GM21723 (cell line): ENCODE measurements around the gene MED7.
A peak's percentile ranks its signal among the peaks of the same experiment; 100 is the strongest.

Experiments used
- ATAC-seq: cut with Tn5 transposase; IDR thresholded peaks from one replicate; pipeline ENCODE4 v1.9.1; 2021; ENCODE audit warnings: mild to moderate bottlenecking, moderate library complexity; ENCODE audit not compliant: unreplicated experiment

Gene MED7

DNA sequence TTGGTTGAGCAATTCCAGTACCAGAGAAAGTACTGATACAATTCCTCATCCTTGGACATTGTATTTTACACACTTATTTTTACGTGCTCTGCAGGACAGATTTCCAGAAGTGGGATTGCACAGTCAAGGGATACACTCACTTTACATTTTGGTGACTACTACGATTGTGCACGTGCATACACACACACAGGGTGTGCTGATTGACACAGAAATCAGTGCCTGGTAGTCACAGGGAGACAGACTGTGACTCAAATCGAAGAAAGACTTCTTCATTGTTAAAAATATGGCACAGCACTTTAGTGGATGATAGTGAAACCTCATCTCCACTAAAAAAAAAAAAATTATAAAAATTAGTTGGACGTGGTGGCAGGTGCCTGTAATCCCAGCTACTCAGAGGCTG is 21.9 kb upstream of the MED7 start:
- no peak for ATAC-seq

- ATAC-seq = no peak
Observed at GRCh38 chr5:157162919-157163510, 20.4 kb upstream of the MED7 start.

GRCh38 chr5:157161996-157162395 is 19.3 kb upstream of the MED7 start:
- no peak for ATAC-seq

- ATAC-seq = no peak
Observed at GRCh38 chr5:157160001-157160400, 17.3 kb upstream of the MED7 start.

DNA sequence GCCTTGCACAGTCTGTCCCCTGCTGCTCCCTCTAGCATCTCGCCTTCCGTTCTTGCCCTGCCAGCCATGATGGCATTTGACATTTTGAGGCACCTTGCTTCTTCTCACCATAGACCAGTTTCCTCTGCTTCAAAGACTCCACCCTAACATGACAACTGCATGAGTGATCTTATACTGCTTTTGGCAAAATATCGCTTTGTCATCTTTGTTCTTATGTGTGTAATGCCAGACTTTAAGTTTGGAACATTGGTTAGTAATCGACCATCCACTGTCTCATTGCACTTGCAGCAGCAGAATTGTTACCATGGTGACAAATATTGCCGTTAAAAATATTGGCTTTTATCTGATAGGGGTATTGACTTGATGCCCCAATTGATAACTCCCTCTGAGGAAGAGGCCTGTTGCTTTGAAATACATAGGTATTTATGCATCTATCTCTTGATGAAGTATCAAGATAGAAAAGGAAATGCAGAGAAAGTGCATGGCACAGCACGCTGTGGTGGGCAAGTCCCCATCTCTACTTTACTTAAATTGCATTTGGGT is 16.6 kb upstream of the MED7 start:
- no peak for ATAC-seq

DNA sequence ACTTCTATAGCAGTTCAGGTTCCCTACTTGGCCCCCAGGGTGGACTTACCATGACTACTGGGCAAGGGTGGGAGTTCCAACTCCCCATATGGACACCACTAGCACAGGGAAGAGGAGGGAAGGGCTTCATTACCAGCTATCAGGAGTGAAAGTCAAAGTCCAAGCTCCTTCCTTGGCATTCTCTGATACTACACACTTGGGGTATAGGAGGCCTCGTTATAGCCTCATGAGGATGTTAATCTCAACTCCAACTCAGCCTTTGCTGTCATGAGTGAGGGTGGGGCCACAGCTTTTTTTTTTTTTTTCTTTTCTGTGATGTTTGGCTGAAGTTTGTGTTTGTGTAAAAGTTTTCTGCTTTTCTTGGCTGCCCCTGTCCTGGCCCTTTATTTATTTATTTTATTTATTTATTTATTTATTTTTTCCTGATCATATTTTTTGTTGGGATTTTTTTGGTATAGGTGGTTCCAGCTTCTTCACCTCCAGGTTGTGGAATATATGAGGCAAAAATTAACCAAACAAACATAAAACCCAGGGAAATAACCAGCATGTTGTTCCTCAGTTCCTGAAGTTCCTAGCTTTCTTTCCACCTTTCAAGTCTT is 14.7 kb upstream of the MED7 start:
- no peak for ATAC-seq

- no peak for ATAC-seq
Observed at GRCh38 chr5:157155297-157155696, 12.6 kb upstream of the MED7 start.

DNA sequence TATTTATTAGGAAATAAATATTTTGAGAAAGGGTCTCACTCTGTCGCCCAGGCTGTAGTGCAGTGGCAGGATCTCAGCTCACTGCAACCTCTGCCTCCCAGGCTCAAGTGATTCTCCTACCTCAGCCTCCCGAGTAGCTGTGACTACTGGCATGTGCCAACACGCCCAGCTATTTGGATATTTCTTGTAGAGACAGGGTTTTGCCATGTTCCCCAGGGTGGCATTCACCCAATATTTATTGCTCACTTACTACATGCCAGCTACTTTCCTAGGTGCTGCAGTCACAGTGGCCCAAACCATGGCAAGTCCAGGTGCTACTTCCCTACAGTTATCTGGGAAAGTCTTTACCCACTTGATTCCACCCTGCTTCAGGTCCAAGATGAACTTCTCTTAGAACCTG is 8.3 kb upstream of the MED7 start:
- no peak for ATAC-seq

- ATAC-seq = peak; percentile 70
Observed at GRCh38 chr5:157148734-157149615, 6.3 kb upstream of the MED7 start.

- peak; percentile 48 for ATAC-seq
Observed at GRCh38 chr5:157143127-157143971, 684 bp upstream of the MED7 start.

- no peak for ATAC-seq
Observed at GRCh38 chr5:157137691-157138090, 5.0 kb downstream of the MED7 start.

DNA sequence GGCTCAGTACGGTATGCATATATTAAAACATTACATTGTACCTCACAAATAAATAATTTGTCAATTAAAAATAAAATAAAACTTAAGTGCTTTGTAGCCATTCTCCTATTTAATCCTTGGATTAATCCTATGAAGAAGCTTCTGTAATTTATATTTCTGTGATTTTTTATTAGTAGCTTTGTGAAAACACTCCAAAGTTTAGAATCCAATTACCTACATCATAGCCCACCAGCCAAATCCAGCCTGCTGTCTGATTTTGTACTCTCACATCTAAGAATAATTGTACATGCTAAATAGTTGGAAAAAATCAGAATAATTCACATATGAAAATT is 10.4 kb downstream of the MED7 start:
- ATAC-seq = no peak

DNA sequence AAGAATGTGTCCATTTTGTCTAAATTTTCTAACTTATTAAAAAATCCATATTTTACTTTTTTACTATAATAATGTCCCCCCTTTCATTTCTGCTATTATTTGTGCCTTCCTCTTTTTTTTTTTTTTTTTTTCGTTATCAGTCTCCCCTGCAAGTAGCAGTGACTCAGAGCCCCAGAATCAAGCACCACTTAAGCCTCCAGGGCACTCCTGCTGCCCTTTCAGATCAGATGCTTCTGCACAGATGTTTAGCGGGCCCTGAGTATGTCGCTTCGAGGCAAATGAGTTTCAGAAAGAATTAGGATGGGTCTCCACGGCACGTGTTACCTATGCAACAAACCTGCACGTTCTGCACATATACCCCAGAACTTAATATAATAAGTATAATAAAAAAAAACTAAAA is 11.7 kb downstream of the MED7 start:
- peak; percentile 52 for ATAC-seq

DNA sequence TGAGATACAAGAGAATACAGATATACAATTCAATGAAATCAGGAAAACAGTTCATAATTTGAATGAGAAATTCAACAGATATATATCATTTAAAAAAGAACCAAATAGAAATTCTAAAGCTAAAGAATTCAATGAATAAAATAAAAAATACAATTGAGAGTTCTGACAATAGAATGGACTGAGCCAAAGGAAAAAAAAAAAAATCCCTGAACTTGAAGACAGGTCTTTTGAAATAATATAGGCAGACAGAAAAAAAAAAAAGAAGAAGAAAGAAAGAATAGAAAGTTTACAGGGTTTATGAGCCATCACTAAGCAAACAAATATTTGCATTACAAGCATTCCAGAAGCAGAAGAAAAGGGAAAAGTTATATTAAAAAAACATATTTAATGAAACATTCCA is 21.0 kb downstream of the MED7 start:
- no peak for ATAC-seq

DNA sequence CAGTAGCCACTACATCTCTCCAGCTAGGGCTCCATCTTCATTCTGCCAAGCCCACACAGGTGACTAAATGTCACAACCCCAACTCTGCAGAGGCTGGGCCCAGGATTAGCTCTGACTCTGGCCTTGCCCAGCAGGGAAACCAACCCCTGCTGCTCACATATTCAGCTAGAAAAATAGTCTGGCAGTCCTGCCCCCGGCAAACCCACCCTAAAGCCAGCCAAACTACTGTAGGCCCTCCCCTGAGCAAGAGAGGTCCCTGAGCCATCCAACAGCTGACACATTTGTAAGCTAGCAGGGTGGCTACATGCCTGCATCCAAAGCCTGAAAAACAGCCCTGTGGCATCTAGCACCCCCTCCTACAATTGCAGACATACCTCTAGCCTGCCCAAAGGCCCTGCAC is 22.6 kb downstream of the MED7 start:
- ATAC-seq = no peak

- peak; percentile 73 for ATAC-seq
Observed at GRCh38 chr5:157116483-157116954, 26.1 kb downstream of the MED7 start.

DNA sequence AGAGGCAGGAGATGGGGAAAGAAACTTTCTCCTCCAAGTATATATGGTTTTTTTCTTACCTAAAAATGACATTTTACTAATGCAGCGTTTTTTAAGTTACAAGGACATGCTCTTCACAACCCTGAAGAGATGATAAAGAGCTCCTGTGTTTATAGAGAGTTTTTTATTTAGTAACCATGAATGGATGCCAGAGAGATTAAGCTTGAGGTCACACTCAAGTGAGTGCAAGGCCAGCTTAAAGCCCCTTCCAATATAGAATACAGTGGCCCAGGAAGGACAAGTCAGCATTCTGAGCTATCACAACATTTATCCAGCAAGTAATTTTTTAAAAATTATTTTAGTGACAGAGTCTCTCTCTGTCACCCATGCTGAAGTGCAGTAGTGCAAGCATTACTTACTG is 27.2 kb downstream of the MED7 start:
- ATAC-seq = no peak

GRCh38 chr5:157115012-157115411 is 27.7 kb downstream of the MED7 start:
- no peak for ATAC-seq

- ATAC-seq = no peak
Observed at GRCh38 chr5:157113002-157113401, 29.7 kb downstream of the MED7 start.

- ATAC-seq = peak; percentile 74
Observed at GRCh38 chr5:157109744-157110143, 32.9 kb downstream of the MED7 start.

- peak; percentile 85 for ATAC-seq
Observed at GRCh38 chr5:157108976-157109375, 33.7 kb downstream of the MED7 start, which contains the start of gene HAVCR2. TSS of gene HAVCR2 (minus strand) at chr5:157109044. CDS start at chr5:157108983, 61 bp downstream.
